ENCODE results near the gene KCNE4.

DNA sequence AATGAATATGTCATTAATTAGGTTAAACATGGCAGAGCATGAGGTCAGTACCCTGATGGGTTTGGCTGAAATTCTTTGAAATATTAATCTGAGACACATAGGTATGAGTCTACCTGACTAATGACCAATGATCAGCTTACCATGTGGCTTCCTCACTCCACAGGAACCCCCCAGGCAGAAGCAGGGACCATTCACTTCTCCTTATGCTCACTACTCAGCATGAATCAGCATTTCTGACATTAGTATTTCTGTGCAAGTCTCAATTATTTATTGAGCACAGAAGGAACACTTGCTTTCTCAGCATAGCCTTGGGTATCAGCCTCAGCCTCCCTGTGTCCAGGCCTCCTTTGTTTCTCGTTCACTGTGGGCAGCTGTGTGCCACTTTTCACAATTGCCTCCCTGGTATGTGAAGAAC is 9.3 kb upstream of the KCNE4 start:
- TF ChIP-seq, protein P1, sequence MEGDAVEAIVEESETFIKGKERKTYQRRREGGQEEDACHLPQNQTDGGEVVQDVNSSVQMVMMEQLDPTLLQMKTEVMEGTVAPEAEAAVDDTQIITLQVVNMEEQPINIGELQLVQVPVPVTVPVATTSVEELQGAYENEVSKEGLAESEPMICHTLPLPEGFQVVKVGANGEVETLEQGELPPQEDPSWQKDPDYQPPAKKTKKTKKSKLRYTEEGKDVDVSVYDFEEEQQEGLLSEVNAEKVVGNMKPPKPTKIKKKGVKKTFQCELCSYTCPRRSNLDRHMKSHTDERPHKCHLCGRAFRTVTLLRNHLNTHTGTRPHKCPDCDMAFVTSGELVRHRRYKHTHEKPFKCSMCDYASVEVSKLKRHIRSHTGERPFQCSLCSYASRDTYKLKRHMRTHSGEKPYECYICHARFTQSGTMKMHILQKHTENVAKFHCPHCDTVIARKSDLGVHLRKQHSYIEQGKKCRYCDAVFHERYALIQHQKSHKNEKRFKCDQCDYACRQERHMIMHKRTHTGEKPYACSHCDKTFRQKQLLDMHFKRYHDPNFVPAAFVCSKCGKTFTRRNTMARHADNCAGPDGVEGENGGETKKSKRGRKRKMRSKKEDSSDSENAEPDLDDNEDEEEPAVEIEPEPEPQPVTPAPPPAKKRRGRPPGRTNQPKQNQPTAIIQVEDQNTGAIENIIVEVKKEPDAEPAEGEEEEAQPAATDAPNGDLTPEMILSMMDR (IDR thresholded peaks at IDR 0.05; ENCODE audit: insufficient read depth, low read depth, low read length), result no peak
- no peak for TF ChIP-seq EZH2 (IDR thresholded peaks at IDR 0.05; ENCODE audit: insufficient read depth, low read length)
